Measurements from ENCODE around the gene HEPACAM.

DNA sequence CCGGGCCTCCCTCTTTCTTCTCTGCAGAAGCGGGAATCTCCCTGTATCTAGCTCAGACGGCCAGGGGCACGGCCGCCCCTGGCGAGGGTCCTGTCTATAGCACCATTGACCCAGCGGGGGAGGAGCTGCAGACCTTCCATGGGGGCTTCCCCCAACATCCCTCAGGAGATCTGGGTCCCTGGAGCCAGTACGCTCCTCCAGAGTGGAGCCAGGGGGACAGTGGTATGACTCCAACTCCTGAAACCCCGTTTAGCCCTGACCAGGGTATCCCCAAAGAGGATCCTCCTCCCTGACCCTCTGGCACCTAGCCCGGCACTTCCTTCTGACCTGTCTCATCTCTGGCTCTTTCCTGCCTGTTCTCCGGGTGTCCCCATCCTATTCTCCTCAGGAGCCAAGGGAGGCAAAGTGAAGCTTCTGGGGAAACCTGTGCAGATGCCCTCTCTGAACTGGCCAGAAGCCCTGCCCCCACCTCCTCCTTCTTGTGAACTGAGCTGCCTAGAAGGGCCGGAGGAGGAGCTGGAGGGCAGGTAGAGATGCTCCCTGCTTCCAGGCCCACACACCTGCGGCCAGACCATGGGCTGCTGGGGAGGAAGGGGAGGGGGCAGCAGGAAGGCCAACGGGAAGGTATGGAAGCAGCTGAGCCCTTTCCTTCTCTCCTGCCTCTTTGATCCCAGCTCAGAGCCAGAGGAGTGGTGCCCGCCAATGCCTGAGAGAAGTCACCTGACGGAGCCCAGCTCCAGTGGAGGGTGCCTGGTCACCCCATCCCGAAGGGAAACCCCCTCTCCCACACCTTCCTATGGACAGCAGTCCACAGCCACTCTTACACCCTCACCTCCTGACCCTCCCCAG lies 57.7 kb downstream of the HEPACAM start:
- TF ChIP-seq, protein P1, sequence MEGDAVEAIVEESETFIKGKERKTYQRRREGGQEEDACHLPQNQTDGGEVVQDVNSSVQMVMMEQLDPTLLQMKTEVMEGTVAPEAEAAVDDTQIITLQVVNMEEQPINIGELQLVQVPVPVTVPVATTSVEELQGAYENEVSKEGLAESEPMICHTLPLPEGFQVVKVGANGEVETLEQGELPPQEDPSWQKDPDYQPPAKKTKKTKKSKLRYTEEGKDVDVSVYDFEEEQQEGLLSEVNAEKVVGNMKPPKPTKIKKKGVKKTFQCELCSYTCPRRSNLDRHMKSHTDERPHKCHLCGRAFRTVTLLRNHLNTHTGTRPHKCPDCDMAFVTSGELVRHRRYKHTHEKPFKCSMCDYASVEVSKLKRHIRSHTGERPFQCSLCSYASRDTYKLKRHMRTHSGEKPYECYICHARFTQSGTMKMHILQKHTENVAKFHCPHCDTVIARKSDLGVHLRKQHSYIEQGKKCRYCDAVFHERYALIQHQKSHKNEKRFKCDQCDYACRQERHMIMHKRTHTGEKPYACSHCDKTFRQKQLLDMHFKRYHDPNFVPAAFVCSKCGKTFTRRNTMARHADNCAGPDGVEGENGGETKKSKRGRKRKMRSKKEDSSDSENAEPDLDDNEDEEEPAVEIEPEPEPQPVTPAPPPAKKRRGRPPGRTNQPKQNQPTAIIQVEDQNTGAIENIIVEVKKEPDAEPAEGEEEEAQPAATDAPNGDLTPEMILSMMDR (IDR thresholded peaks at IDR 0.05): no peak
- no peak for TF ChIP-seq POLR2A (IDR thresholded peaks at IDR 0.05)

All from body of pancreas (tissue), 4 donors.